RWPE2 (cell line): ENCODE data around the gene SNX9.

Experiments used
- ATAC-seq: fragments of 200-7000 bp; cut with Tn5 transposase; 3 replicates; pipeline ENCODE4 v1.9.1; 2021; ENCODE audit warnings: low read depth
- DNase-seq: peaks from one replicate; pipeline ENCODE4 v3.0.0-alpha.2; 2020; ENCODE audit warnings: low spot score
- H3K27ac ChIP-seq: fragments of 450-650 bp; 2 replicates; pipeline ENCODE4 v1.5.1; 2017; ENCODE audit warnings: mild to moderate bottlenecking; ENCODE audit not compliant: poor library complexity, severe bottlenecking
- H3K27me3 ChIP-seq: fragments of 250-450 bp; sonication (Bioruptor Pico); 2 replicates; pipeline ENCODE4 v1.5.1; 2021; ENCODE audit warnings: mild to moderate bottlenecking, moderate library complexity; ENCODE audit not compliant: insufficient read depth, poor library complexity, severe bottlenecking
- H3K36me3 ChIP-seq: fragments of 250-450 bp; sonication (Bioruptor Pico); 2 replicates; pipeline ENCODE4 v1.5.1; 2020; ENCODE audit warnings: low read depth, mild to moderate bottlenecking, moderate library complexity
- H3K4me1 ChIP-seq: fragments of 250-450 bp; sonication (Bioruptor Pico); 2 replicates; pipeline ENCODE4 v1.5.1; 2021; ENCODE audit warnings: mild to moderate bottlenecking, moderate library complexity; ENCODE audit not compliant: insufficient read depth, poor library complexity, severe bottlenecking
- H3K4me3 ChIP-seq: fragments of 250-450 bp; sonication (Bioruptor Pico); 2 replicates; pipeline ENCODE4 v1.5.1; 2021; ENCODE audit warnings: mild to moderate bottlenecking, moderate library complexity; ENCODE audit not compliant: severe bottlenecking
- H3K9me3 ChIP-seq: fragments of 250-450 bp; sonication (Bioruptor Pico); 2 replicates; pipeline ENCODE4 v1.5.1; 2021; ENCODE audit warnings: mild to moderate bottlenecking, moderate library complexity; ENCODE audit not compliant: severe bottlenecking
- TF ChIP-seq, protein P1 (sequence below): fragments of 450-650 bp; IDR thresholded peaks from one replicate; pipeline ENCODE4 v1.5.1; 2017; ENCODE audit warnings: mild to moderate bottlenecking, moderate library complexity; ENCODE audit not compliant: poor library complexity, severe bottlenecking

The SNX9 gene

DNA sequence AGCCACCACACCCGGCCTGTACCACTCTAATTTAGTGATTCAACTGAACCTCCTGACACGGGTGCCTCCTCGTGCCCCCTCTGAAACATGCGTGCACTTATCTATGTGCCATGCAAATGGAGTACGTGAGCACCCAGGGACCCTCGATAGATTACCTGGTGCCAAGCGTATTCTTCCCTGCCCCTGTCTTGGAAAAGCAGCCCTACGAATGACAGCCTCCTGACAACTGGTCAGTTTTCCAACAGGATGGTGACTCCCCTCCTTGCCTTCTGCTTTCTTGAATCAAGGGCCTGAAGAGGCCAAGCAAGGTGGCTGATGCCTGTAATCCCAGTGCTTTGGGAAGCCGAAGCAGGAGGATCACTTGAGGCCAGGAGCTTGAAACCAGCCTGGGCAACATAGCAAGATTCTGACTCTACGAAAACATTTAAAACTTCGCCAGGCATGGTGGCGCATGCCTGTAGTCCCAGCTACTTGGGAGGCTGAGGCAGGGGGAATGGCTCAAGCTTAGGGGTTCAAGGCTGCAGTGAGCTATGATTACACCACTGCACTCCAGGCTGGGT, 133.2 kb downstream of the SNX9 start:
- no peaks in the 10 kb centered on the region for H3K36me3 ChIP-seq
- no peak overlapping the region for H3K27ac ChIP-seq
- no peaks in the 10 kb centered on the region for H3K4me1 ChIP-seq
- no peak for DNase-seq
- TF ChIP-seq, protein P1, sequence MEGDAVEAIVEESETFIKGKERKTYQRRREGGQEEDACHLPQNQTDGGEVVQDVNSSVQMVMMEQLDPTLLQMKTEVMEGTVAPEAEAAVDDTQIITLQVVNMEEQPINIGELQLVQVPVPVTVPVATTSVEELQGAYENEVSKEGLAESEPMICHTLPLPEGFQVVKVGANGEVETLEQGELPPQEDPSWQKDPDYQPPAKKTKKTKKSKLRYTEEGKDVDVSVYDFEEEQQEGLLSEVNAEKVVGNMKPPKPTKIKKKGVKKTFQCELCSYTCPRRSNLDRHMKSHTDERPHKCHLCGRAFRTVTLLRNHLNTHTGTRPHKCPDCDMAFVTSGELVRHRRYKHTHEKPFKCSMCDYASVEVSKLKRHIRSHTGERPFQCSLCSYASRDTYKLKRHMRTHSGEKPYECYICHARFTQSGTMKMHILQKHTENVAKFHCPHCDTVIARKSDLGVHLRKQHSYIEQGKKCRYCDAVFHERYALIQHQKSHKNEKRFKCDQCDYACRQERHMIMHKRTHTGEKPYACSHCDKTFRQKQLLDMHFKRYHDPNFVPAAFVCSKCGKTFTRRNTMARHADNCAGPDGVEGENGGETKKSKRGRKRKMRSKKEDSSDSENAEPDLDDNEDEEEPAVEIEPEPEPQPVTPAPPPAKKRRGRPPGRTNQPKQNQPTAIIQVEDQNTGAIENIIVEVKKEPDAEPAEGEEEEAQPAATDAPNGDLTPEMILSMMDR, result no peak
- no peak for ATAC-seq
- peaks cover 10% of the 10 kb centered on the region for H3K9me3 ChIP-seq
- H3K4me3 ChIP-seq, result no peak overlapping the region
- H3K27me3 ChIP-seq, result no peaks in the 10 kb centered on the region

DNA sequence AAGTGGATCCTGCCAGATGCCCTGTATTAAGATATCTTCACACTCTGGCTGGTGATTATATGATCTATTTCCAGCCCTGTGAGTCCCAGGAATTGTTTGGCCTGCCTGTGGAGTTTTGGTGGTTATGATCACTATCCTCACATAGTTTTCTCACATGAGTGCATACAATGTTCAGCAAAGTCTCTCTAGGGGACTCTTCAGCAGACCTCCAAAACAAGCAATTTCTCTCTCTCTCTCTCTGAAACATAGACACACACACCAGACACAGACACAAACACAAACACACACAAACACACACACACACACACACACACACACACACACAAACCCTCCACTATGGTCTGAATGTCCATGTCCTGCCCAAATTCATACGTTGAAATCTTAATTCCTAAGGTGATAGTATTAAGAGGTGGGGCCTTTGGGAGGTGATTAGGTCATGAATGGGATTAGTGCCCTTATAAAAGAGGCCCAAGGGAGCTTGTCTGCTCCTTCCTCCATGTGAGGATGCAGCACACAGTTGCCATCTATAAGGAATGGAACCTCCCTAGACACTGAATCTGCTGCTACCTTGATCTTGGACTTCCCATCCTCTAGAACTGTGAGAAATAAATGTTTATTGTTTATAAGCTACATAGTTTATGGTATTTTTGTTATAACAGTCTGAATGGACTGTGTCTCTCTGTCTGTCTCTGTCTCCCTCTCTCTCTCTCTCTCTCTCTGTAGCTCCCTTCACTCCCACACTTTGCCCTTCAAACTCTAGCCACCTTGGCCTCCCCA, 136.6 kb downstream of the SNX9 start:
- Histone ChIP-seq H3K27me3 (no peaks in the 10 kb centered on the region), H3K4me3 (no peak overlapping the region), H3K9me3 (peaks cover 10% of the 10 kb centered on the region), H3K36me3 (no peaks in the 10 kb centered on the region), H3K4me1 (peaks cover 10% of the 10 kb centered on the region), H3K27ac (no peak overlapping the region)
- DNase-seq (no peak), ATAC-seq (no peak)
- TF ChIP-seq, protein P1, result no peak

DNA sequence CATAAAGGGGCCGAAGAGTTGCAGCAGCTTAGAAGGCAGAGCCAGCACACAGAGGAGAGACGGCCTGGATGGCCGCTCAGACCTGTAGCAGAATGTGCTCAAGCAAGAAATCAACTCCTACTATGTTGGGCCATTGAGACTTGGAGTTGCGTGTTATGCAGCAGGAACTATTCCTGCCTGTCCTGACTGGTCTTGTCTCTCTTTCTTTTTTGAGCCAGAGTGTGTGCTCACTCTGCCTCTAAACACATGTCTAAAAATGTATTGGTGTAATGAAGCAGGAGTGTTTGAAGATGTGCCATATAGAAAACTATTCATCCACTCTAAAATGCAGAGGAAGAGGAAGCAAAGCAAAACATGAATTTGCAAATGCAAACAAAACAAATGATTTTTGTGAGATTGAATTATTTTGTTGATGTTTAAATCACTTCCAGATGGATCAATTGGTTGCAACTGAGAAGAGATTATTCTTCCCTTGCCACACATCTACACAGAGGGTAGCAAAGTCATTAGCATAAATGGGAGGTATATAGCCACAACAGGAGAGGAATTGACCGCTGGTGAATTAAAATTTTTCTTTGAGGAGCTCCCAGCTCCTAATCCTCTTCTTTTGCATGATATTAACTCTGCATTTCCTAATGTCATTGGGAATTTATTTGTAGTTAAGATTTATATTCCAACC, 138.2 kb downstream of the SNX9 start:
- H3K4me3 ChIP-seq, result no peak overlapping the region
- H3K9me3 ChIP-seq, result peaks cover 10% of the 10 kb centered on the region
- no peaks in the 10 kb centered on the region for H3K36me3 ChIP-seq
- TF ChIP-seq, protein P1, result no peak
- no peaks in the 10 kb centered on the region for H3K27me3 ChIP-seq
- no peak overlapping the region for H3K27ac ChIP-seq
- ATAC-seq (no peak), DNase-seq (no peak)
- H3K4me1 ChIP-seq, result peaks cover 10% of the 10 kb centered on the region

DNA sequence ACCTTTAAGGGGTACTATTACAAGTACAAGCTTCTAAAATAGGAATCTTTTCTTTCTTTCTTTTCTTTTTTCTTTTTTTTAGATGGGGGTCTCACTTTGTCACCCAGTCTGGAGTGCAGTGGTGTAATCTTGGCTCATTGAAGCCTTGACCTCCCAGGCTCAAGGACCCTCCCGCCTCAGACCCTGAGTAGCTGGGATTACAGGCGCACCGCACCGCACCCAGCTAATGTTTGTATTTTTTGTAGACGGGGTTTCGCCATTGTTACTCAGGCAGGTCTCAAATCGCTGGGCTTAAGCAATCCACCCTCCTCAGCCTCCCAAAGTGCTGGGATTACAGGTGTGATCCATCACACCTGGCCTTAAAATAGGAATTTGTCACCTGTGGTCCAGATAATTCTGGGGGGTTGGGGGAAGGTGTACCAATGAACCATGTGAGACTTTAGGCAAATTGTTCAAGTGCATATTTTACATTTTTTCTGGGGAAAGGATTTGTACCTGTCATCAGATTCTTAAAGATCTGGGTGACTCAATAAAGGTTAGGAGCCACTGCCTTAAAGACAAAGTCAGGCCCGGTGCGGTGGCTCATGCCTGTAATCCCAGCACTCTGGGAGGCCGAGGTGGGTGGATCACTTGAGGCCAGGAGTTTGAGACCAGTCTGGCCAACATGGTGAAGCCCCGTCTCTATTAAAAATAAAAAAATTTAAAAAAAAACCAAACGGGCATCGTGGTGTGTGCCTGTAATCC, 139.0 kb downstream of the SNX9 start:
- ATAC-seq (no peak; the same call in 2 of the 3 replicates), DNase-seq (no peak)
- Histone ChIP-seq H3K9me3 (peaks cover 10% of the 10 kb centered on the region), H3K4me1 (peaks cover 10% of the 10 kb centered on the region), H3K4me3 (no peak overlapping the region), H3K27ac (peak overlapping the region; percentile 40), H3K36me3 (no peaks in the 10 kb centered on the region), H3K27me3 (no peaks in the 10 kb centered on the region)
- TF ChIP-seq, protein P1, result no peak
